Spleen (tissue), 7 donors: ENCODE results near the gene ALDH1A3.

Source experiments
- POLR2A ChIP-seq, 3 donors: fragments of 450-650 bp; IDR thresholded peaks; one replicate each; pipeline ENCODE4 v1.5.1; 2017; ENCODE audit warnings: antibody characterized with exemption in 3 of 3, mild to moderate bottlenecking in 1 of 3
- POLR2AphosphoS5 ChIP-seq, 3 donors: sonication (generic); formaldehyde crosslinking; IDR thresholded peaks; one replicate each; pipeline ENCODE4 v1.5.1; 2017; ENCODE audit warnings: antibody characterized with exemption in 3 of 3
- TF ChIP-seq, protein P1 (sequence below), 11 experiments: fragments of 200-600 bp in 7 of 11; fragments of 450-650 bp in 4 of 11; sonication (generic) in 4 of 11; IDR thresholded peaks in 8 of 11; conservative IDR thresholded peaks in 3 of 11; 1 replicate in 7 of 11; 2 replicates in 4 of 11; pipeline versions ENCODE4 v1.4.0 to v1.8.0; 2016 to 2021; ENCODE audit warnings: antibody characterized with exemption in 11 of 11, inconsistent platforms in 4 of 11, mild to moderate bottlenecking in 1 of 11
- donor health status: DM: no; HTN: no; CAD: no; lungs with moderate emphysema.
- donor health status: DM: no; HTN: no; CAD: no.
- donor health status: DM: no; HTN: no; CAD: no.

DNA sequence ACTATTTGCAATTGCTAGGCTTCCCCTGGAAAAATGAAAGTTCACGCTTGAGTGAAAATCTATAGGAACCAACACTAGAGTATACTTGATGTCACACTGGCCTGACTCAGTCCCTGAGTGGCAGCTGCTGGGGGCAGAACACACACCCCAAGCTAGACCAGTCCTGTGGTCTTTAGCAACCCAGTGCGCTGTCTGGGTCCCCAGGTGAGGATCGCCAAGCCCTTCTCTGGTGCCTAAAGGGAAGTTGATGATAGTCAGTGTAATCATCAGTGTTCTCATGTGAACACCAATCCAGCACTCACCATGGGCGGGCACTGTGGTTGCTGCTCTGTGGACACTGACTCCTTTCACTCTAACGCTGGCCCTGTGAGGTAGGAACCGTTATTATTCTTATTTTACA lies 11.2 kb downstream of the ALDH1A3 start:
- TF ChIP-seq, protein P1, sequence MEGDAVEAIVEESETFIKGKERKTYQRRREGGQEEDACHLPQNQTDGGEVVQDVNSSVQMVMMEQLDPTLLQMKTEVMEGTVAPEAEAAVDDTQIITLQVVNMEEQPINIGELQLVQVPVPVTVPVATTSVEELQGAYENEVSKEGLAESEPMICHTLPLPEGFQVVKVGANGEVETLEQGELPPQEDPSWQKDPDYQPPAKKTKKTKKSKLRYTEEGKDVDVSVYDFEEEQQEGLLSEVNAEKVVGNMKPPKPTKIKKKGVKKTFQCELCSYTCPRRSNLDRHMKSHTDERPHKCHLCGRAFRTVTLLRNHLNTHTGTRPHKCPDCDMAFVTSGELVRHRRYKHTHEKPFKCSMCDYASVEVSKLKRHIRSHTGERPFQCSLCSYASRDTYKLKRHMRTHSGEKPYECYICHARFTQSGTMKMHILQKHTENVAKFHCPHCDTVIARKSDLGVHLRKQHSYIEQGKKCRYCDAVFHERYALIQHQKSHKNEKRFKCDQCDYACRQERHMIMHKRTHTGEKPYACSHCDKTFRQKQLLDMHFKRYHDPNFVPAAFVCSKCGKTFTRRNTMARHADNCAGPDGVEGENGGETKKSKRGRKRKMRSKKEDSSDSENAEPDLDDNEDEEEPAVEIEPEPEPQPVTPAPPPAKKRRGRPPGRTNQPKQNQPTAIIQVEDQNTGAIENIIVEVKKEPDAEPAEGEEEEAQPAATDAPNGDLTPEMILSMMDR (IDR thresholded peaks at IDR 0.05 in 8 of 11, conservative IDR thresholded peaks at IDR 0.05 in 3 of 11), result no peak
- TF ChIP-seq POLR2AphosphoS5 (IDR thresholded peaks at IDR 0.05) (no peak), POLR2A (IDR thresholded peaks at IDR 0.05) (no peak)
